Sigmoid colon (tissue), 4 donors: ENCODE data around the gene SMIM17.

Experiments used
- EP300 ChIP-seq, 4 donors: sonication (generic); formaldehyde crosslinking; IDR thresholded peaks; one replicate each; pipeline ENCODE4 v1.6.1; 2017; ENCODE audit warnings: antibody characterized with exemption in 4 of 4
- POLR2A ChIP-seq, 2 donors: fragments of 450-650 bp; IDR thresholded peaks; one replicate each; pipeline ENCODE4 v1.6.1; 2016; ENCODE audit warnings: antibody characterized with exemption in 2 of 2, mild to moderate bottlenecking in 2 of 2, moderate library complexity in 2 of 2
- POLR2AphosphoS5 ChIP-seq, 4 donors: sonication (generic); formaldehyde crosslinking; IDR thresholded peaks; one replicate each; pipeline ENCODE4 v1.6.1; 2017; ENCODE audit warnings: antibody characterized with exemption in 4 of 4
- TF ChIP-seq, protein P1 (sequence below), 4 experiments: fragments of 450-650 bp in 3 of 4; fragments of 200-600 bp in 1 of 4; IDR thresholded peaks; one replicate each; pipeline ENCODE4 v1.5.1; 2016 to 2019; ENCODE audit warnings: antibody characterized with exemption in 4 of 4, mild to moderate bottlenecking in 3 of 4, moderate library complexity in 2 of 4

DNA sequence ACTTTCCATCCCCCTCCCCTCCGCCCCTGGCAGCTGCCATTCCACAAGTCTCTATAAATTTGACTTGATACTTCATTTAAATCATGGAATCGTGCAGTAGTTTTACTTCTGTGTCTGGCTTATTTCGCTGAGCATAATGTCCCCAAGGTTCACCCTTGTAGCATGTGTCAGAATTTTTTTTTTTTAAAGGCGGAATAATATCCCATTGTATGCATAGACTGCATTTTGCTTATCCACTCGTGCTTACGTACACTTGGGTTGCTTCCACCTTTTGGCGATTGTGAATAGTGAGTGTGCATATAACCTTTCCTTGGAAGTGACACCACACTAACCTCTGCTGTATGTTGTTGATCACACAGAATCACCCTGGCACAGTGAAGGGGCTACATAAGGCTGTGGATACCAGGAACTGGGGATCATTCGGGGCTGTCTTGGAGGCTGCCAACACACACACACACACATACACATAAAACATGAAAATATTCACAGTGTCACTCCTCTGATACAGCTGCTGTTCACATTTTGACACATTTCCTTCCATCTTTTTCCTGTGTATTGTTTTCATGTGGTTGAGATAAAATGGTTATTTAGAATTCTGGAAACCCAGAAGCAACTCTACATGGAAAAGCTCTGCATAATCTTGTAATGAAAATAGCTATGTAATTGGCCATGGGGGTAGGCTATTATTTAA is 34.5 kb upstream of the SMIM17 start:
- TF ChIP-seq, protein P1, sequence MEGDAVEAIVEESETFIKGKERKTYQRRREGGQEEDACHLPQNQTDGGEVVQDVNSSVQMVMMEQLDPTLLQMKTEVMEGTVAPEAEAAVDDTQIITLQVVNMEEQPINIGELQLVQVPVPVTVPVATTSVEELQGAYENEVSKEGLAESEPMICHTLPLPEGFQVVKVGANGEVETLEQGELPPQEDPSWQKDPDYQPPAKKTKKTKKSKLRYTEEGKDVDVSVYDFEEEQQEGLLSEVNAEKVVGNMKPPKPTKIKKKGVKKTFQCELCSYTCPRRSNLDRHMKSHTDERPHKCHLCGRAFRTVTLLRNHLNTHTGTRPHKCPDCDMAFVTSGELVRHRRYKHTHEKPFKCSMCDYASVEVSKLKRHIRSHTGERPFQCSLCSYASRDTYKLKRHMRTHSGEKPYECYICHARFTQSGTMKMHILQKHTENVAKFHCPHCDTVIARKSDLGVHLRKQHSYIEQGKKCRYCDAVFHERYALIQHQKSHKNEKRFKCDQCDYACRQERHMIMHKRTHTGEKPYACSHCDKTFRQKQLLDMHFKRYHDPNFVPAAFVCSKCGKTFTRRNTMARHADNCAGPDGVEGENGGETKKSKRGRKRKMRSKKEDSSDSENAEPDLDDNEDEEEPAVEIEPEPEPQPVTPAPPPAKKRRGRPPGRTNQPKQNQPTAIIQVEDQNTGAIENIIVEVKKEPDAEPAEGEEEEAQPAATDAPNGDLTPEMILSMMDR (IDR thresholded peaks at IDR 0.05) = no peak
- TF ChIP-seq POLR2AphosphoS5 (IDR thresholded peaks at IDR 0.05) (no peak), EP300 (IDR thresholded peaks at IDR 0.05) (no peak), POLR2A (IDR thresholded peaks at IDR 0.05) (no peak)
